B cell (primary cell): Measurements from ENCODE around the gene YIPF4.

Source experiments
- CTCF ChIP-seq: fragments of 200-600 bp; IDR thresholded peaks from one replicate; pipeline ENCODE4 v1.8.0; 2022; ENCODE audit warnings: antibody characterized with exemption, mild to moderate bottlenecking
- EZH2 ChIP-seq: IDR thresholded peaks from 2 replicates; pipeline ENCODE4 v1.6.1; 2012; ENCODE audit warnings: borderline replicate concordance, low read depth, mild to moderate bottlenecking, moderate library complexity, low read length; ENCODE audit not compliant: insufficient read depth, poor library complexity, severe bottlenecking

- TF ChIP-seq CTCF: no peak
- no peak for TF ChIP-seq EZH2
Observed at GRCh38 chr2:32258242-32258641, 19.5 kb upstream of the YIPF4 start.
